Stimulated activated naive B cell treated with anti-CD40 and anti-IgM and Interleukin-4, amounts not matched to agents 10 μg/mL and 1 μg/mL and 100 μg/mL, for 72 hours (primary cell): ENCODE results near the gene EQTN.

Experiments
- ATAC-seq, 2 donors: fragments of 150-1000 bp; cut with Tn5 transposase; replicated peaks; 2 replicates each; pipeline ENCODE4 v1.10.0; 2021; ENCODE audit warnings: moderate library complexity in 1 of 2
- DNase-seq: peaks from one replicate; pipeline ENCODE4 v3.0.0; 2021
- H3K27ac Mint-ChIP-seq: one replicate; pipeline ENCODE4 v1.8.0; 2022; ENCODE audit warnings: mild to moderate bottlenecking, mixed read lengths
- H3K27me3 Mint-ChIP-seq, 2 donors: one replicate each; pipeline ENCODE4 v1.8.0; 2022; ENCODE audit warnings: mixed read lengths in 2 of 2
- H3K36me3 Mint-ChIP-seq, 2 donors: one replicate each; pipeline ENCODE4 v1.8.0; 2022; ENCODE audit warnings: mixed read lengths in 2 of 2, mild to moderate bottlenecking in 1 of 2
- H3K4me1 Mint-ChIP-seq, 2 donors: one replicate each; pipeline ENCODE4 v1.8.0; 2022; ENCODE audit warnings: mixed read lengths in 2 of 2, mild to moderate bottlenecking in 1 of 2
- H3K4me3 Mint-ChIP-seq, 2 donors: one replicate each; pipeline ENCODE4 v1.8.0; 2022; ENCODE audit warnings: mild to moderate bottlenecking in 2 of 2, mixed read lengths in 2 of 2, moderate library complexity in 1 of 2
- H3K9me3 Mint-ChIP-seq, 2 donors: one replicate each; pipeline ENCODE4 v1.8.0; 2022; ENCODE audit warnings: mixed read lengths in 2 of 2, mild to moderate bottlenecking in 1 of 2

The EQTN gene

GRCh38 chr9:27329291-27329690 lies 32.3 kb upstream of the EQTN start:
- ATAC-seq = no peak
- Mint-ChIP-seq H3K4me3 (no peak overlapping the region), H3K27me3 (no peaks in the 10 kb centered on the region), H3K9me3 (no peaks in the 10 kb centered on the region), H3K27ac (no peak overlapping the region), H3K36me3 (peaks cover 12 to 36% of the 10 kb centered on the region in 2 donors), H3K4me1 (peaks cover 6 to 12% of the 10 kb centered on the region in 2 donors)
- DNase-seq = no peak

GRCh38 chr9:27328483-27328882 lies 31.5 kb upstream of the EQTN start:
- Mint-ChIP-seq H3K9me3 (no peaks in the 10 kb centered on the region), H3K36me3 (peaks cover 12 to 39% of the 10 kb centered on the region in 2 donors), H3K27me3 (no peaks in the 10 kb centered on the region), H3K4me1 (peaks cover 2 to 7% of the 10 kb centered on the region in 2 donors), H3K4me3 (no peak overlapping the region), H3K27ac (no peak overlapping the region)
- DNase-seq (no peak), ATAC-seq (no peak)

GRCh38 chr9:27311184-27311583 lies 14.2 kb upstream of the EQTN start:
- no peak for DNase-seq
- no peak for ATAC-seq
- H3K27me3 Mint-ChIP-seq = no peaks in the 10 kb centered on the region
- no peaks in the 10 kb centered on the region for H3K9me3 Mint-ChIP-seq
- no peaks in the 10 kb centered on the region for H3K4me1 Mint-ChIP-seq
- no peak overlapping the region for H3K27ac Mint-ChIP-seq
- no peaks in the 10 kb centered on the region for H3K36me3 Mint-ChIP-seq
- no peak overlapping the region for H3K4me3 Mint-ChIP-seq

GRCh38 chr9:27310582-27310981 lies 13.6 kb upstream of the EQTN start:
- H3K4me1 Mint-ChIP-seq = no peaks in the 10 kb centered on the region
- H3K36me3 Mint-ChIP-seq = no peaks in the 10 kb centered on the region
- peaks cover 0 to under 1% of the 10 kb centered on the region in 2 donors for H3K27me3 Mint-ChIP-seq
- H3K27ac Mint-ChIP-seq = no peak overlapping the region
- no peak overlapping the region for H3K4me3 Mint-ChIP-seq
- no peaks in the 10 kb centered on the region for H3K9me3 Mint-ChIP-seq
- DNase-seq (no peak), ATAC-seq (no peak)

- Mint-ChIP-seq H3K9me3 (no peaks in the 10 kb centered on the region), H3K27me3 (peaks cover 6 to 7% of the 10 kb centered on the region in 2 donors), H3K4me3 (no peak overlapping the region), H3K36me3 (peaks cover 2 to 3% of the 10 kb centered on the region in 2 donors), H3K4me1 (no peaks in the 10 kb centered on the region), H3K27ac (no peak overlapping the region)
- ATAC-seq = no peak
- no peak for DNase-seq
Measured at GRCh38 chr9:27308691-27309390, 11.9 kb upstream of the EQTN start.

- DNase-seq (no peak), ATAC-seq (no peak)
- Mint-ChIP-seq H3K27ac (no peak overlapping the region), H3K27me3 (peaks cover 6 to 7% of the 10 kb centered on the region in 2 donors), H3K4me1 (no peaks in the 10 kb centered on the region), H3K4me3 (no peak overlapping the region), H3K9me3 (no peaks in the 10 kb centered on the region), H3K36me3 (peaks cover 2 to 3% of the 10 kb centered on the region in 2 donors)
Measured at GRCh38 chr9:27304521-27304920, 7.6 kb upstream of the EQTN start.

GRCh38 chr9:27303219-27303618 lies 6.3 kb upstream of the EQTN start:
- Mint-ChIP-seq H3K27ac (no peak overlapping the region), H3K36me3 (peaks cover 2 to 3% of the 10 kb centered on the region in 2 donors), H3K4me3 (no peak overlapping the region), H3K27me3 (peaks cover 6 to 7% of the 10 kb centered on the region in 2 donors), H3K9me3 (no peaks in the 10 kb centered on the region), H3K4me1 (no peaks in the 10 kb centered on the region)
- ATAC-seq = no peak
- no peak for DNase-seq

- H3K27ac Mint-ChIP-seq = no peak overlapping the region
- no peaks in the 10 kb centered on the region for H3K27me3 Mint-ChIP-seq
- ATAC-seq (no peak), DNase-seq (no peak)
- H3K36me3 Mint-ChIP-seq = no peaks in the 10 kb centered on the region
- no peaks in the 10 kb centered on the region for H3K9me3 Mint-ChIP-seq
- no peak overlapping the region for H3K4me3 Mint-ChIP-seq
- H3K4me1 Mint-ChIP-seq = no peaks in the 10 kb centered on the region
Measured at GRCh38 chr9:27293996-27294395, 3.0 kb downstream of the EQTN start.

- Mint-ChIP-seq H3K4me3 (no peak overlapping the region), H3K4me1 (no peaks in the 10 kb centered on the region), H3K36me3 (no peaks in the 10 kb centered on the region), H3K9me3 (no peaks in the 10 kb centered on the region), H3K27ac (no peak overlapping the region), H3K27me3 (peaks cover 0 to 2% of the 10 kb centered on the region in 2 donors)
- DNase-seq = no peak
- ATAC-seq = no peak
Measured at GRCh38 chr9:27292659-27293405, 4.1 kb downstream of the EQTN start.

- H3K27ac Mint-ChIP-seq = no peak overlapping the region
- H3K27me3 Mint-ChIP-seq = peaks cover 0 to 6% of the 10 kb centered on the region in 2 donors
- no peak for ATAC-seq
- H3K9me3 Mint-ChIP-seq = no peaks in the 10 kb centered on the region
- no peak for DNase-seq
- no peak overlapping the region for H3K4me3 Mint-ChIP-seq
- no peaks in the 10 kb centered on the region for H3K4me1 Mint-ChIP-seq
- H3K36me3 Mint-ChIP-seq = no peaks in the 10 kb centered on the region
Measured at GRCh38 chr9:27291292-27291691, 5.7 kb downstream of the EQTN start.

GRCh38 chr9:27282269-27282668 lies 14.7 kb downstream of the EQTN start:
- ATAC-seq (no peak), DNase-seq (no peak)
- no peaks in the 10 kb centered on the region for H3K9me3 Mint-ChIP-seq
- peaks cover 4 to 11% of the 10 kb centered on the region in 2 donors for H3K27me3 Mint-ChIP-seq
- H3K4me1 Mint-ChIP-seq = peaks cover 2 to 14% of the 10 kb centered on the region in 2 donors
- no peak overlapping the region for H3K4me3 Mint-ChIP-seq
- no peak overlapping the region for H3K27ac Mint-ChIP-seq
- no peaks in the 10 kb centered on the region for H3K36me3 Mint-ChIP-seq

GRCh38 chr9:27280860-27281259 lies 16.1 kb downstream of the EQTN start:
- H3K36me3 Mint-ChIP-seq = no peaks in the 10 kb centered on the region
- peak overlapping the region in 1 of 2 donors; percentile 11 for H3K4me3 Mint-ChIP-seq
- H3K27me3 Mint-ChIP-seq = peaks cover 4 to 11% of the 10 kb centered on the region in 2 donors
- ATAC-seq (peak; percentile 59 to 79), DNase-seq (no peak)
- no peaks in the 10 kb centered on the region for H3K9me3 Mint-ChIP-seq
- no peak overlapping the region for H3K27ac Mint-ChIP-seq
- H3K4me1 Mint-ChIP-seq = peaks cover 4 to 20% of the 10 kb centered on the region in 2 donors

GRCh38 chr9:27280249-27280648 lies 16.7 kb downstream of the EQTN start:
- Mint-ChIP-seq H3K27me3 (peaks cover 4 to 11% of the 10 kb centered on the region in 2 donors), H3K36me3 (no peaks in the 10 kb centered on the region), H3K9me3 (no peaks in the 10 kb centered on the region), H3K4me3 (no peak overlapping the region), H3K27ac (no peak overlapping the region), H3K4me1 (peaks cover 4 to 20% of the 10 kb centered on the region in 2 donors)
- no peak for DNase-seq
- ATAC-seq = no peak

- DNase-seq (no peak), ATAC-seq (no peak)
- Mint-ChIP-seq H3K36me3 (no peaks in the 10 kb centered on the region), H3K27ac (no peak overlapping the region), H3K4me3 (no peak overlapping the region), H3K4me1 (peaks cover 4 to 20% of the 10 kb centered on the region in 2 donors), H3K9me3 (no peaks in the 10 kb centered on the region), H3K27me3 (peaks cover 4 to 11% of the 10 kb centered on the region in 2 donors)
Measured at GRCh38 chr9:27279611-27280010, 17.3 kb downstream of the EQTN start.

- Mint-ChIP-seq H3K27me3 (peaks cover 4 to 11% of the 10 kb centered on the region in 2 donors), H3K27ac (no peak overlapping the region), H3K9me3 (no peaks in the 10 kb centered on the region), H3K4me1 (peaks cover 4 to 20% of the 10 kb centered on the region in 2 donors), H3K36me3 (no peaks in the 10 kb centered on the region), H3K4me3 (no peak overlapping the region)
- DNase-seq (no peak), ATAC-seq (no peak)
Measured at GRCh38 chr9:27278374-27278773, 18.6 kb downstream of the EQTN start.
